H1 (cell line): ENCODE measurements around the gene ARHGEF10L. TPM values are rescaled to one million over a fixed set of nuclear protein-coding genes. Genes with fewer than 3 reads are reported as not detected.
A peak's percentile ranks its signal among the peaks of the same experiment; 100 is the strongest.

Source experiments
- CTCF ChIA-PET: fragments of 300-600 bp; sonication (Branson Sonifier 250); formaldehyde crosslinking; loops from one replicate; lab custom pipeline; 2021; ENCODE audit not compliant: partially characterized antibody; lab: Charles Lee
- POLR2A ChIA-PET: fragments of 300-600 bp; sonication (Branson Sonifier 250); formaldehyde crosslinking; loops from one replicate; lab custom pipeline; 2021; ENCODE audit warnings: inconsistent platforms; ENCODE audit not compliant: partially characterized antibody; lab: Charles Lee
- DNase-seq, 2 experiments: peaks; one replicate each; pipeline versions ENCODE4 v3.0.0 to v3.0.0-alpha.2; 2010 to 2022; ENCODE audit warnings: low spot score in 2 of 2, low read depth in 1 of 2, mixed read lengths in 1 of 2
- FAIRE-seq: peaks from 2 replicates; lab custom pipeline; 2011; peaks lifted over from hg19 to GRCh38; lab: Jason Lieb, UNC
- H2AFZ ChIP-seq: 2 replicates; pipeline ENCODE4 v1.8.1; 2012; ENCODE audit warnings: low read length, inconsistent platforms
- H2AK5ac ChIP-seq: 2 replicates; pipeline ENCODE4 v1.6.1; 2013; ENCODE audit warnings: low read depth, low read length
- H2BK120ac ChIP-seq: replicated peaks from 2 replicates; pipeline ENCODE3; 2013; ENCODE audit warnings: low read depth, low read length, inconsistent platforms
- H2BK12ac ChIP-seq: 2 replicates; pipeline ENCODE4 v1.6.1; 2013; ENCODE audit warnings: low read depth, low read length
- H2BK15ac ChIP-seq: 2 replicates; pipeline ENCODE4 v1.6.1; 2013; ENCODE audit warnings: low read length
- H2BK20ac ChIP-seq: 2 replicates; pipeline ENCODE4 v1.6.1; 2013; ENCODE audit warnings: low read length
- H2BK5ac ChIP-seq: 2 replicates; pipeline ENCODE4 v1.6.1; 2013; ENCODE audit warnings: low read depth, low read length
- H3K14ac ChIP-seq: 2 replicates; pipeline ENCODE4 v1.6.1; 2013; ENCODE audit warnings: inconsistent platforms; ENCODE audit not compliant: insufficient read length
- H3K18ac ChIP-seq: 2 replicates; pipeline ENCODE4 v1.6.1; 2013; ENCODE audit warnings: low read length; ENCODE audit errors: extremely low read depth
- H3K23ac ChIP-seq: 2 replicates; pipeline ENCODE4 v1.6.1; 2013; ENCODE audit warnings: inconsistent platforms; ENCODE audit not compliant: insufficient read length
- H3K23me2 ChIP-seq: 2 replicates; pipeline ENCODE4 v1.6.1; 2013; ENCODE audit warnings: low read depth, low read length
- H3K27ac ChIP-seq: 2 replicates; pipeline ENCODE4 v1.6.1; 2011; ENCODE audit warnings: low read depth, low read length, inconsistent platforms
- H3K27me3 ChIP-seq, 4 experiments: replicated peaks in 1 of 4; 1 replicate in 1 of 4; 2 replicates in 3 of 4; pipeline versions ENCODE4 v1.6.1 to v1.8.1; 2011 to 2013; ENCODE audit warnings: low read length in 3 of 4, mild to moderate bottlenecking in 3 of 4, inconsistent platforms in 2 of 4, mixed read lengths in 2 of 4, moderate library complexity in 1 of 4; ENCODE audit not compliant: control insufficient read depth in 3 of 4, insufficient read depth in 3 of 4; ENCODE audit errors: extremely low read depth in 1 of 4
- H3K36me3 ChIP-seq, 4 experiments: 2 replicates each; pipeline versions ENCODE4 v1.6.1 to v1.8.1; 2011 to 2013; ENCODE audit warnings: mild to moderate bottlenecking in 4 of 4, low read length in 3 of 4, moderate library complexity in 2 of 4, control low read depth in 1 of 4, inconsistent platforms in 1 of 4; ENCODE audit not compliant: insufficient read depth in 4 of 4, control insufficient read depth in 2 of 4
- H3K4ac ChIP-seq: replicated peaks from 2 replicates; pipeline ENCODE3; 2013; ENCODE audit warnings: low read length, low read depth, mixed read lengths, inconsistent platforms; ENCODE audit not compliant: insufficient read length
- H3K4me1 ChIP-seq, 4 experiments: replicated peaks in 1 of 4; 1 replicate in 1 of 4; 2 replicates in 3 of 4; pipeline versions ENCODE4 v1.6.1 to v1.8.1; 2011 to 2013; ENCODE audit warnings: low read length in 3 of 4, inconsistent platforms in 2 of 4, mixed read lengths in 1 of 4; ENCODE audit not compliant: insufficient read depth in 4 of 4, control insufficient read depth in 3 of 4
- H3K4me2 ChIP-seq, 2 experiments: 2 replicates each; pipeline versions ENCODE4 v1.6.1 to v1.8.1; 2011 to 2013; ENCODE audit warnings: low read depth in 2 of 2, low read length in 2 of 2, control low read depth in 1 of 2, inconsistent platforms in 1 of 2, mild to moderate bottlenecking in 1 of 2; ENCODE audit not compliant: insufficient read depth in 1 of 2
- H3K4me3 ChIP-seq, 4 experiments: fragments of 200-600, 300-600 bp in 1 of 4; sonication (generic), shearing (Covaris generic), sonication (Bioruptor Twin) in 1 of 4; 2 replicates each; pipeline versions ENCODE4 v1.5.1 to v1.8.1; 2011 to 2016; ENCODE audit warnings: low read length in 4 of 4, low read depth in 3 of 4, control low read depth in 2 of 4, inconsistent platforms in 2 of 4, mild to moderate bottlenecking in 2 of 4, mixed read lengths in 1 of 4, moderate library complexity in 1 of 4; ENCODE audit not compliant: insufficient read depth in 2 of 4; ENCODE audit errors: extremely low read depth in 1 of 4
- H3K56ac ChIP-seq: replicated peaks from 2 replicates; pipeline ENCODE3; 2013; ENCODE audit warnings: low read depth, mild to moderate bottlenecking, mixed read lengths, low read length, inconsistent platforms; ENCODE audit not compliant: insufficient read length
- H3K79me1 ChIP-seq: 2 replicates; pipeline ENCODE4 v1.6.1; 2013; ENCODE audit warnings: low read depth, low read length, control low read depth
- H3K79me2 ChIP-seq, 2 experiments: 2 replicates each; pipeline versions ENCODE4 v1.6.1 to v1.8.1; 2012 to 2013; ENCODE audit warnings: low read length in 2 of 2, mild to moderate bottlenecking in 2 of 2, inconsistent platforms in 1 of 2; ENCODE audit not compliant: insufficient read depth in 2 of 2, control insufficient read depth in 1 of 2
- H3K9ac ChIP-seq, 4 experiments: replicated peaks in 1 of 4; 1 replicate in 1 of 4; 2 replicates in 3 of 4; pipeline versions ENCODE4 v1.6.1 to v1.8.1; 2011 to 2013; ENCODE audit warnings: low read depth in 3 of 4, low read length in 3 of 4, control low read depth in 2 of 4, mild to moderate bottlenecking in 2 of 4, moderate library complexity in 2 of 4, inconsistent platforms in 1 of 4; ENCODE audit errors: extremely low read depth in 1 of 4
- H3K9me3 ChIP-seq, 2 experiments: 2 replicates each; pipeline versions ENCODE4 v1.6.1 to v1.8.1; 2012 to 2013; ENCODE audit warnings: mild to moderate bottlenecking in 2 of 2, moderate library complexity in 2 of 2, control low read depth in 1 of 2, inconsistent platforms in 1 of 2, low read depth in 1 of 2, low read length in 1 of 2, mixed read lengths in 1 of 2; ENCODE audit not compliant: insufficient read depth in 2 of 2
- H4K20me1 ChIP-seq, 2 experiments: replicated peaks in 1 of 2; 2 replicates each; pipeline versions ENCODE3 to v1.8.1; 2011 to 2013; ENCODE audit warnings: inconsistent platforms in 2 of 2, low read length in 2 of 2, mild to moderate bottlenecking in 1 of 2; ENCODE audit not compliant: insufficient read depth in 2 of 2, control insufficient read depth in 1 of 2
- H4K5ac ChIP-seq: 2 replicates; pipeline ENCODE4 v1.6.1; 2013; ENCODE audit warnings: low read length, low read depth, mixed read lengths, inconsistent platforms; ENCODE audit not compliant: insufficient read length
- H4K8ac ChIP-seq: 2 replicates; pipeline ENCODE4 v1.8.0; 2013; ENCODE audit warnings: mild to moderate bottlenecking, moderate library complexity, low read length, inconsistent platforms; ENCODE audit not compliant: insufficient read depth; ENCODE audit errors: extremely low read depth
- H4K91ac ChIP-seq: replicated peaks from 2 replicates; pipeline ENCODE3; 2013; ENCODE audit warnings: low read length, mixed read lengths, inconsistent platforms; ENCODE audit not compliant: insufficient read length
- CHD2 ChIP-seq: IDR thresholded peaks from 2 replicates; pipeline ENCODE4 v1.6.1; 2012; ENCODE audit warnings: low read length, improper control_type of control experiment
- GABPA ChIP-seq: IDR thresholded peaks from 2 replicates; pipeline ENCODE4 v1.6.1; 2011; ENCODE audit warnings: mild to moderate bottlenecking, low read length, moderate library complexity, borderline replicate concordance; ENCODE audit not compliant: insufficient read depth
- JUND ChIP-seq: IDR thresholded peaks from 2 replicates; pipeline ENCODE4 v1.6.1; 2011; ENCODE audit warnings: mild to moderate bottlenecking, improper control_type of control experiment, low read length
- NRF1 ChIP-seq: IDR thresholded peaks from 2 replicates; pipeline ENCODE4 v1.6.1; 2011; ENCODE audit warnings: mild to moderate bottlenecking, low read depth, low read length, improper control_type of control experiment
- RAD21 ChIP-seq, 2 experiments: IDR thresholded peaks in 1 of 2; conservative IDR thresholded peaks in 1 of 2; 2 replicates each; pipeline ENCODE4 v1.6.1; 2011; ENCODE audit warnings: low read depth in 2 of 2, low read length in 2 of 2, improper control_type of control experiment in 1 of 2, inconsistent platforms in 1 of 2, mild to moderate bottlenecking in 1 of 2, moderate library complexity in 1 of 2
- SIN3A ChIP-seq, 2 experiments: IDR thresholded peaks in 1 of 2; conservative IDR thresholded peaks in 1 of 2; 2 replicates each; pipeline ENCODE4 v1.6.1; 2011 to 2012; ENCODE audit warnings: low read length in 2 of 2, improper control_type of control experiment in 1 of 2, low read depth in 1 of 2, mild to moderate bottlenecking in 1 of 2
- SP1 ChIP-seq: IDR thresholded peaks from 2 replicates; pipeline ENCODE4 v1.6.1; 2011; ENCODE audit warnings: low read depth, low read length
- TAF7 ChIP-seq: optimal IDR thresholded peaks from 2 replicates; pipeline ENCODE3; 2011; ENCODE audit warnings: low read depth, mild to moderate bottlenecking, inconsistent platforms, low read length, moderate library complexity, borderline replicate concordance
- TBP ChIP-seq: IDR thresholded peaks from 2 replicates; pipeline ENCODE4 v1.6.1; 2011; ENCODE audit warnings: low read depth, low read length, improper control_type of control experiment
- TEAD4 ChIP-seq: IDR thresholded peaks from 2 replicates; pipeline ENCODE4 v1.6.1; 2012; ENCODE audit warnings: low read depth, low read length, inconsistent platforms, mixed read lengths
- YY1 ChIP-seq: IDR thresholded peaks from 2 replicates; pipeline ENCODE4 v1.6.1; 2011; ENCODE audit warnings: low read depth, mild to moderate bottlenecking, low read length
- WGBS, 2 experiments: shearing (Covaris generic) in 1 of 2; methylation state at CpG; one replicate each; pipeline versions ENCODE4 v1.1.6 to v1.1.7; 2013 to 2015; ENCODE audit warnings: low lambda C conversion rate in 2 of 2, mixed read lengths in 2 of 2, inconsistent platforms in 1 of 2, low coverage in 1 of 2, missing lambda C conversion rate in 1 of 2; ENCODE audit not compliant: insufficient replicate concordance in 2 of 2, insufficient coverage in 1 of 2, insufficient read length in 1 of 2; ENCODE audit errors: extremely low coverage in 1 of 2, missing lambda C conversion rate in 1 of 2; 5-methylcytosine and 5-hydroxymethylcytosine counted together
- polyA plus RNA-seq, 7 experiments: library from polyadenylated mRNA; depleted of rRNA in 3 of 7; stranded (reverse) in 5 of 7; unstranded in 2 of 7; fragments of >200 nt in 5 of 7; fragments of 200-250 nt in 2 of 7; gene quantifications; 1 replicate in 5 of 7; 2 replicates in 1 of 7; 4 replicates in 1 of 7; pipeline versions ENCODE4 v1.2.1 to v1.2.3, GENCODE V29; 2011 to 2013; ENCODE audit warnings: missing spikeins in 2 of 7, mixed read lengths in 2 of 7
- total RNA-seq: library from RNA; stranded (reverse); fragmentation: NEBNext Ultra II Directional; extraction: Animal tissue kit (Norgen Biotek cat#: 25700); gene quantifications from 2 replicates; pipeline ENCODE4 v1.2.1, GENCODE V29; 2021

ARHGEF10L gene
- total and polyA plus RNA-seq, 2 of the 8 experiments (the other 6 are each of a cell fraction or from before 2014, with no cell fraction given) = 33.6 to 39.6 TPM

DNA sequence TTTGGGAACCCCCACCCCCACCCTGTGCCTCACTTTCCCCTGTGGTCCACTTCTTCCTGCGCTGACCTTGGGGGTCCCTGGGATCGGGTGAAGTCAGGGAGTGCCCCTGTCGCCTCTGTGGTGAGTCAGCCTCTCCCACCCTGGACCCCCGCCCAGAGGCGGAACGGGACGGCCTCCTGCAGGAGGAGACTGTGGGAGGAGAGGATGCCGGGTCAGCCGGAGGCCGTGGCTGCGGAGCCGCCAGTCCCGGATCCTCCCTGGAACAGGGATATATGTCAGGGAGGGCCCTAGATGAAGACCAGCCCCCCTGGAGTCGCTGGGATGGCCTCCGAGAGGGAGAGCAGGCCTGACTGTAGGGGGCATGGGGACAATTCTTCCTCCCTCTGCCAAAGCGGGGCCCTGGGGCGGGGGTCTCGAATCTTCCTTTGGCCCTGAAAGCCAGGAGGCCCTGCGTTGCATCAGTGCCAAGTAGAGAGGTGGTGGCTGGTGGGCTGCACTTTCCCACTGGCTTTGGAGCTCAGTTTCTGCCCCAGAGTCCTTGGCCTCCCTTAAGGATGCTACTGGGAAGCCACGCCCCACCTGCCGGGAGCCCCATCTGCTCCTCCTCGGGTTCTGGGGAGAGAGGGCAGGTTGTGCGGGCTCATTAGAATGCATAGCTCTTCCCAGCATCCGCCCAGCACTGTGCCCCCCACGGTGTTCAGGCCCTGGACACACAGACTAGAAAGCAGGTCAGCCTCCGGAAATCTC, 930 bp downstream of the ARHGEF10L start:
- no peak overlapping the region for H2AFZ ChIP-seq
- peak overlapping the region; percentile 90; the same call in 1 of the 2 replicates for H2BK12ac ChIP-seq
- 0 out of 2 replicates have a peak overlapping the region, but pooled peaks have one; percentile 75 for H2AK5ac ChIP-seq
- H3K36me3 ChIP-seq = no peaks in the 10 kb centered on the region
- H3K4me3 ChIP-seq = peak overlapping the region; percentile 77 to 93 (median 87)
- CTCF ChIA-PET = interaction anchor here (0.9 to 86.2 kb wide), 12 partner anchors 10 to 122 kb away, joined by 3 to 1640 read pairs (median 7); no protein-coding TSS in a partner anchor
- peaks cover 8% of the 10 kb centered on the region; the same call in 1 of the 2 replicates for H3K23me2 ChIP-seq
- H3K4me2 ChIP-seq = peak overlapping the region; percentile 65 to 91
- no peaks in the 10 kb centered on the region for H4K20me1 ChIP-seq
- H3K9ac ChIP-seq = peak overlapping the region; percentile 86 to 94 (median 90)
- POLR2A ChIA-PET = interaction anchor here (0.5 to 11.4 kb wide), 25 partner anchors 9 to 147 kb away, joined by 3 to 123 read pairs (median 4); partner anchors contain the start of gene RCC2
- 1% methylated on average over 25 of the region's 26 CpGs; no CpG with 5 or more reads in 1 of the 2 experiments for WGBS, 2 experiments
- H3K4me1 ChIP-seq = peaks cover 16 to 24% (median 20%) of the 10 kb centered on the region in 4 experiments
- H2BK5ac ChIP-seq = peak overlapping the region; percentile 91
- H2BK20ac ChIP-seq = peak overlapping the region; percentile 48; the same call in 1 of the 2 replicates
- peak overlapping the region; percentile 90 for H4K8ac ChIP-seq
- H3K27me3 ChIP-seq = no peaks in the 10 kb centered on the region
- H3K23ac ChIP-seq = no peak overlapping the region
- H4K91ac ChIP-seq = peak overlapping the region; percentile 94
- FAIRE-seq = peak; percentile 55
- H2BK15ac ChIP-seq = peak overlapping the region; percentile 29; the same call in 1 of the 2 replicates
- no peaks in the 10 kb centered on the region for H3K9me3 ChIP-seq
- peak overlapping the region; percentile 49 for H3K56ac ChIP-seq
- peak; percentile 66 to 90 for DNase-seq
- peak overlapping the region; percentile 25 for H3K4ac ChIP-seq
- H3K79me2 ChIP-seq = peaks cover 14 to 51% of the 10 kb centered on the region in 2 experiments
- H3K79me1 ChIP-seq = peaks cover 12% of the 10 kb centered on the region
- peak overlapping the region; percentile 63 for H4K5ac ChIP-seq
- H3K18ac ChIP-seq = peak overlapping the region; percentile 97
- H3K27ac ChIP-seq = peak overlapping the region; percentile 83
- peak overlapping the region; percentile 81 for H2BK120ac ChIP-seq
- H3K14ac ChIP-seq = peak overlapping the region; percentile 97
- TF ChIP-seq RAD21 (IDR thresholded peaks at IDR 0.05 in 1 of 2, conservative IDR thresholded peaks at IDR 0.05 in 1 of 2; ENCODE audit: low read depth in 2 of 2, low read length in 2 of 2) = peak in 1 of 2 experiments; percentile 15; a peak in 1 of 4 replicates
- TF ChIP-seq YY1 = 0 out of 2 replicates have a peak, but pooled peaks have one; percentile 24
- TF ChIP-seq JUND = no peak
- 0 out of 4 replicates have a peak, but pooled peaks of 1 of the 2 experiments have one; percentile 7 for TF ChIP-seq SIN3A (conservative IDR thresholded peaks at IDR 0.05 in 1 of 2, IDR thresholded peaks at IDR 0.05 in 1 of 2; ENCODE audit: low read depth in 1 of 2, low read length in 2 of 2)
- TF ChIP-seq GABPA = peak; percentile 48; the same call in 1 of the 2 replicates
- peak; percentile 70 for TF ChIP-seq TBP
- no peak for TF ChIP-seq CHD2
- TF ChIP-seq TEAD4 = no peak
- TF ChIP-seq TAF7 = peak; percentile 45
- TF ChIP-seq SP1 = peak; percentile 20; the same call in 1 of the 2 replicates
- no peak for TF ChIP-seq NRF1
